T-helper 2 cell treated with Interferon-gamma antibody and Interleukin-4, amounts not matched to agents 100 ng/mL and 5 ng/mL, for 36 hours (primary cell): ENCODE results near the gene GSN. TPM values are rescaled to one million over a fixed set of nuclear protein-coding genes. Genes with fewer than 3 reads are reported as not detected.

Source experiments
- intact Hi-C: fragments of 100-400 bp; cut with micrococcal nuclease; formaldehyde crosslinking; loops from one replicate; pipeline ENCODE4 v1.15.1; 2023
- total RNA-seq: library from RNA; stranded (reverse); gene quantifications from 2 replicates; pipeline ENCODE4 v1.2.3, GENCODE V29; 2022

GSN gene
- total RNA-seq, 1 donor from 2014 or later: 2.7 TPM

DNA sequence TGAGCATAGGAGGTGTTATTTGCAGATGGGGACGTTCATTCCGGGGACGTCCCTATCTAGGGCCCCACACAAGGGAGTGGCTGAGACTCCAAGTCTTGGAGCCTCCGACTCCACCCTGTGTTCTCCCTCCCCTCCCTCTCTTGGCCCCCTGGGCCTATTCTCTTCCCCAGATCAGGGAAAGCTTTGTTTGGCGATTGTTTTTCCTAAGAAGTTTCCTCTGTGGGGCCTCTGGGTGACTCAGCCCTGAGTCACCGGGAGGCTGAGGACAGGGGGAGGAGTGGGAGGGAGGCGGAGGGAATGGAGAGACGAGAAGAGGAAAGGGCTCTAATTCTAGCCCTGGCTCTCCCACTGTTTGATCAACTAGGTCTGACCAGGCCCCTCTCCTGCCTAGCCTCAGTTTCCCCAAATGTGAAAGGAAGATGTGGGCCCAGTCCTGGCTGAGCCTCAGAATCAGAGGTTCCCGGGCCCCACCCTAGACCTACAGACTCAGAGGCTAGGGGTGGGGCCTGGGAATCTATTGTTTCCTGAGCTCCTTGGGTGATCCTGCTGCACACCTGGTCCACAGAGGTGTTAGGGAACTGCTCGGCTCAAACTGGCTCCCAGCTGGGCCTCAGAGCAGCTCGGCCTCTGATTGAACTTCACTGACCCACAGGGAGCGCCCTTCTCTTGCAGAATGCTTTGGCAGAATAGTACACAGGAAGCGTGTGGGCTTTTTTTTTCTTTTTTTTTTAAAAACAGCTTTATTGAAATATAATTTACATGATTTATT lies 19.2 kb downstream of the GSN start:
- intact Hi-C loops: no loop called here

DNA sequence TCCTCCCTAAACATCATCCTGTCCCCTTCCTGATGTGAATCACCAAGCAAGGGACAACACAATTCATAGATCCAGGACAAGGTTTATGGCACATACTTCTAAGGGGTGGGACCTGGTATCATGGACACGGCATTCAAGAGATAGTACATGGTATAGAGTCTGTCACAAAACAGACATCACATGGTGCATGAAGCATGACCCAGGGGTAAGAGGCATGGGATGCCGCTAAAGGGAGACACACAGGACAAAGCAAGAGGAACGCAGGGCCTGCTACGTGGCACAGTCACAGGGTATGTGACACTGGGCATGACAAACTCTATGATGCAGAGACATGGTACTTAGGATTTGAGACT lies 20.7 kb downstream of the GSN start:
- intact Hi-C loops: no loop called here

DNA sequence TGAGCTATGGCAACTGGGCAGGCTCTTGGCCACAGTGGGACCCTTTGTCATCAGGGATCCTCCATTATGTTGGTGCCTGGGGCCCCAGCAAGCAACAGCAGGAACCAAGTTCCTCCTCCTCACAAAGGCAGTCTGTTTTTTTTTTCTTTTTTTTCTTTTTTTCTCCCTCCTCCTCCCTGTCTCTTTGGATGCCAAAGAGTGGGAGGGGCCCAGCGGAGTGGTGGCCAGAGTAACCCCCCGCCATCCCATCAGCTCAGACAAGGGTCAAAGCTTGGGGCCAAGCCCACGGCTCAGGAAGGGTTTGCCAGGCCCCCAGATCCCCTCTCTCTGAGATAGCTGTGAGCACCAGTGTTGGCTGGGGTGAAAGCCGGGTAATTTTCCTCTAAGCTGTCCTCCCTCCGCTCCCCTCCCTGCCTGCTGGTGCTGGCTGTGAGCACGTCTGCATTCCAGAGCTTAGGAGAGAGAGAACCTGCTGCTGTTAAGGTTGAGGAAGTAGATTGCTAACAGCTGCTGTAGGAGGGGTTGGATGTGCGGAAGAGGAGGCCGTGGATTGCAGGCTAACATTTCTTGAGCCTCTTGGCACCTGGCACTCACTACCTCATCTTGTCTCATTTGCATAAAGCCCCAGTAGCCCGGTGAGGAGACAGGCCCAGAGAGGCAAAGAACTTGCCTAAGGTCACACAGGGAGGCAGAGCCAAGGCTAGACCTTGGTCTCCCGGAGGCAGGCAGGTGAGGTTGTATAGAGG lies 21.2 kb downstream of the GSN start:
- intact Hi-C loops: no loop called here

DNA sequence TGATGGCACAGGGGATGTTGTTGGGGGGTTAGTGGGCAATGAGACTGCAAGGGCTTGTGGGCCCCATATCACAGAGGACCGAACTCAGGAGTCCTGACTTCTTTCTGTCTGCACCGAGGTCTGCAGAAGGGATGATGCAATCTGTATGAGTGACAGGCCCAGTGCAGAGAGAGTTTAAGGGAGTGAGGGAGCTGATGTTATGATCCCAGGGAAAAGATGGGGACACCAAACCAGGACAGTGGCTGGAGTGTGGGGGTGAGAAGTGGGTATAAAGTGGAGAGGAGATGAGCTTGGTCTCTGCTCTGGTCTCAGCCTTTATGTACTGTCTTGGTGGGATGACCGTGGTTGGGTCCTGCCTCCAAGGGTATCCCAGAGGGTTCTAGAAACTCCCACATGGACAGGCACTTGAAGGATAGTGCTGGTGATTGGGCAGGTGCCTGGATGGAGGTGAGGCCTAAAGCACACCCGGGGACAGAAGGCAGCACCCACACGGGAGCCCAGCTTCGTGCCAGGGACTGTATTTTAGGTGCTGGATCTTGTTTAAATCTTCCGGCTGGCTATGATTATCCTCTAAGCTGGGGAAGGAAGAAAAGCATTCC lies 21.9 kb downstream of the GSN start:
- intact Hi-C loops: loop anchor here (10.0 kb wide), 1 partner anchor 75 kb away; no protein-coding TSS in a partner anchor

DNA sequence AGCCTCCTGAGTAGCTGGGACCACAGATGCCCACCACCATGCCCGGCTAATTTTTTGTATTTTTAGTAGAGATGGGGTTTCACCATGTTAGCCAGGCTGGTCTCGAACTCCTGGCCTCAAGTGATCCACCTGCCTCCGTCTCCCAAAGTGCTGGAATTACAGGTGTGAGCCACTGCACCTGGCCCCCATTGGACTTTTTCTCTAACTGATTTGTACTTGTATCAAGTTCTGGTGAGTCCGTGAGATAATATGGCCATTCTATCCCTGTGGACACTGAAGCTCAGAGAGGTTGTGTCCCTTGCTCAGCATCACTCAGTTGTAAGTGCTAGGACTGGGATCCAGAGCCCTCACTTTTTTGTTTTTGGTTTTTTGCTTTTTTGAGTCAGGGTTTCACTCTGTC lies 23.6 kb downstream of the GSN start:
- intact Hi-C loops: loop anchor here (10.0 kb wide), 1 partner anchor 77 kb away; no protein-coding TSS in a partner anchor

DNA sequence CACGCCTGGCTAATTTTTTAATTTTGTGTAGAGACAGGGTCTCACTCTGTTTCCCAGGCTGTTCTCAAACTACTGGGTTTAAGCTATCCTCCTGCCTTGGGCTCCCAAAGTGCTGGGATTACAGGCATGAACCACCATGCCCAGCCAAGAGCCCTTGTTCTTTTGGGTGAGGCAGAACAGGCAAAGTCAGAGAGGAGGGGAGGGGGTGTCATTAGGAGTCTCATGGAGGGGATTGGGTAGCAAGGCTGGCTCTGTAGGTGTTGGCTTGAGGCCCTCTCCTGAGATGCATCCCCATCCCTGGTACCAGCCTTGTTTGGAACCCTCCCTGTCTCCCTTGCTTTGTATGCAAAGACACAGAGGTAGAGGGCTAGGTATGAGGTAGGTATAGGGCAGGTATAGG lies 24.1 kb downstream of the GSN start:
- intact Hi-C loops: loop anchor here (10.0 kb wide), 1 partner anchor 77 kb away; no protein-coding TSS in a partner anchor

DNA sequence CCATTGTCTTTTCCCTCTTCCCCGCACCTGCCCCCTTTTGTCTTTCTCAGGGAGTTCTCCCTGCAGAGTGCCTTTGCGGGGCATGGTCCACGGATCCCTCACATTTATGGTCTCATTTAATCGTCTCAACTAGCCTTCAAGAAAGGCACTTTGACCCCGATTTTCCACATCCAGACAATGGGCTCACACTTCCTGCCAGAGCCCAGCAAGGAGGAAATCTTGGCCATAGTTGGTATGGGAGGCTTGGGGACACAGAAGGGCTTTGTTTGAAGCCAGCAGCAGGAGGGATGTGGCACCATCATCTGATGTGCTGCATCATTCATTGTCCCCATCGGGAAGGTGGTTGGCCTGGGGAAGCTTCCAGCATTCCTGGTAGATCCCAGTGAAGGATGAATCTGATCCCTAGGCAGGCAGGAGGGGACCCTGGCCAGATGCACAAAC lies 24.9 kb downstream of the GSN start:
- intact Hi-C loops: loop anchor here (10.0 kb wide), 1 partner anchor 78 kb away; no protein-coding TSS in a partner anchor

DNA sequence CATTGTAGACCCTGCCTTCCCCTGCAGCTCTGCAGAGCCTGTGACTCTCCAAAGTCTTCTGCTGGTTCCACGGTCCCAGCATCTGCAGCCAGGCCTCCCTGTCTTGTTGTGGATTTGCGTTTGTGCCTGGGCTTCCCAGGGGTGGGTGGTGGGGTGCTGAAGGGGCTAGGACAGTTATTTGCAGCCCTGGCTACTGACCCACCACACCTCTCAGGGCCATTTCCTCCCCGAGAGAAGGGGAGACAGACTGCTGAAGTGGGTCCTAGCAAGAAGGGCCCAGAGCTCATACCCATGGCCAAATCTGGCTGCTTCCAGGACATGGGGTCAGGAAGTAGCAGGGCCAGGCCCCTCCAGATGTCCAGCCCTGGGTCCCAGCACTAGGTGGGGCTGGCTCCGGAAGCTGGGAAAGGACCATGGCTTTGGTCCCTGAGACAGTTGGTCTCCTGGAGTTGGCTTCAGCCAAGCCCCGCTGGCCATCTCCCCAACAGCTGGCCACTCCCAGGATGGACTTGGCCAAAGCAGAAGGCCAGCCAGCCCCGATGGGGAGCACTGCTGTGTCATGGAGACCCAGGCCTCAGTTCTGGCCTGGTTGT lies 26.3 kb downstream of the GSN start:
- intact Hi-C loops: loop anchor here (10.0 kb wide), 1 partner anchor 79 kb away; no protein-coding TSS in a partner anchor

DNA sequence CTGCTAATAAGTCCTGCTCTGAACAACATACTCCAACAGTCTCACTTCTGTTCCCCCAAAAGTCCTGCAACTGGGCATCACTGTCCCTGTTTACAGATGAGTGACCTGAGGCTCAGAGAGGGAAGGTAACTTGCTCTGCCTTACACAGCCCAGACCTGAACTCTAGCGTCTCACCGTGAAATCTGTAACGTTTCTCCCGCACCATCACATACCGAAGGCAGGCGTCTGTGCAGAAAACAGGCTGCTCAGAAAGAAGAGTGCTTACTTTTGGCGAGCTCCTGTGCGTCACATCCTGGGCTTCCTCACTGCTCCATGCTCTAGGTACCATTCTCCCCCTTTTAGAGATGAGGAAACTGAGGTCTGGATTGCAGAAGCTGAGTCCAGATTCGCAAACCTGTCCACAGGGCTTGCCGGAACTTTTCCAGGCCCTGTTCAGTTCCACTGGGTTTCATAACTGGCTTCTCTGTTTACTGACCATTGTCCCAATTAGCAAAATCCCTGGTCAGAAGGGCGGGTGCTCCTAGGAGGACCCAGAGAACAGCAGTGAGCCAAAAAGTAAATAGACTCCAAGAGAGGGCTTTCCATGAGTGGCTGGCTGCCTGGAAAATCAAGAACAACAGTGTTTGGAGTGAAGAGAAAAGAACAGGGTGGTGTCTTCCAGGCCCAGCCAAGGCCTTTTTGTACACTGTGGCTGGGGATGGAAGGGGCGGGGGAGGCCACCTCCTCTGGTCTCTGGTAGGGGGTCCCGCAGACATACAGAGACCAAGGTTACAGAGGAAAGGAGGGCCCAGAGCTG lies 27.1 kb downstream of the GSN start:
- intact Hi-C loops: loop anchor here (10.0 kb wide), 1 partner anchor 80 kb away; no protein-coding TSS in a partner anchor

DNA sequence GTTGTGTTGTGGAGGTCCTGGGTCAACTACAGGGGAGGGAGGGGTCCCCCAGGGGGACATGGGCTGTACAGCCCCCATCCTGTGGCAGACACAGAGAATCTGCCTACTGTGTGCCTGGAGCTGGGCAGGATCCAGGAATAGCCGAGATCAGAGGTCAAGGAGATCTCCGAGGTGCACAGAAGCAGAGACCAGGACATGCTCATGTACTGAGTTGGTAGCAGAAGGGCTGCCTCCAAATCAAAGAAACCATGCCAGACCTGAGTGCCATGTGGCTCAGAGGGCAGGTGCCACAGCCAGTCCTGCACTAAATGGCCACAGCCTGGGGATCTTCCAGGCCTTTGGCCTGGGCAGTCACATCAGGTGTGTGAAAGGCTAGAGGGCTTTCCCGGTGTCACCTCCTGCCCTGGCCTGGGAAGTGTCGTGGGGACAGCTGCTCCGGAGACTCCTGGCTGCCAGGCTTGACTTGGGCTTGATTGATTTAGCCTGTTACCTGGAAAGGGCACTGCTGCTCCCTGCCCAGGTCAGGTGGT lies 27.8 kb downstream of the GSN start:
- intact Hi-C loops: loop anchor here (10.0 kb wide), 1 partner anchor 81 kb away; no protein-coding TSS in a partner anchor

DNA sequence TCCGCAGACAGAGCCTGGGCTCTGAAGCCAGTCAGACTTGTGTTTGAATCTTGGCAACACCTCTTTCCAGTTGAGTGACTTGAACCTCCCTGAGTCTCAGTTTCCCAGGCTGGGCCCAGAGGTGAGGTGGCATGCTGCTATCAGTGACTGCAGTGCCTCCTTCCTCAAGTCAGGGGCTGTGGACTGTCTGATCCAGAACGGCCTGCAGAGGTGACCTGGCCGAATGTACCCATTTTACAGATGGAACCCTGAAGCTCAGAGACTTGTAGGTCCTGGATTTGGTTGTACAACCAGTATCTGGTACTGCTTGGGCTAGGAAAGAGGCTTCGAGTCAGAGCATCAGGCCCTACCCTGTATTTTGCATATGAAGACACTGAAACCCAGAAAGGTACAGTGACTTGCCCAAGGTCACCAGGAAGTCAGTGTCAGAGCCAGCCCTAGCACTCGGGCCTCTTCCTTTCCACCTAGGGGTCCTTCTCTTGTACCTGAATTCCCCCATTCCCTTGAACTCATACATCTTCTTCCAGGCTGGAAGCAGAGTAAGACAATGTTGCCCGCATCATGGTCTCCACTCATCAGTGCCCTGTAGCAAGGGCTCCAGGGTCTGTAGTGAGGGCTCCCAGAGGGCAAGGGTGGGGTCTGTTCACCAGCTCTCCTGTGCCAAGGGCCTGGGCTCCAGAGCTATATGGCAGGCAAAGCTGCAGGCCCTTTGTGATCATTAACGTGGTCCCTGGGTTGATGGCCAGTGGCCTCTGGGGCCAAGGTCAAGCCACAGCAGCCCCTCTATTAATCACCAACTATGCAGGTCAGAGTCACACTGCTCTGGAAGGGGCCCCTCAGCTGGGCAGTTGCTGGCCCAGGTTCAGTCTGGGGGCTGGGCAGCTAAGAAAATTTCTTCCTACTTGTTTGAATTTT lies 28.5 kb downstream of the GSN start:
- intact Hi-C loops: loop anchor here (10.0 kb wide), 1 partner anchor 82 kb away; no protein-coding TSS in a partner anchor

DNA sequence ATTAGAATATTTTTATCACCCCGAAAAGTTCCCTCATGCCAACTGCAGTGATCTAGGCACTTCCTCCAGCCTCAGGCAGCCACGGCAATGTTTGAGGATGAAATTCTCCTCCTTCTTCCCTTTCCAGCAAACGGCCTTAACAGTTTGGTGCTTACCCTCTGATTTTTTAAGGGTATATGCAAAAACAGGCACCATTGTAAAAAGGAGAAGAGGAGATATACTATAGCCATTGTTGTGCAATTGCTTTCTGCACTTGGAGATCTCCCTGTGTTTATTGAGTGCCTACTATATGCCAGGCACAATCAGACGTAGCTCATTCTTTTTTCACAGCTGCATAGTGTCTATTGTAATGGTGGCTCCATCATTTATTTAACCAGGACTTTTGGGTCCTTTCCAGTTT lies 29.4 kb downstream of the GSN start:
- intact Hi-C loops: loop anchor here (10.0 kb wide), 1 partner anchor 83 kb away; no protein-coding TSS in a partner anchor

DNA sequence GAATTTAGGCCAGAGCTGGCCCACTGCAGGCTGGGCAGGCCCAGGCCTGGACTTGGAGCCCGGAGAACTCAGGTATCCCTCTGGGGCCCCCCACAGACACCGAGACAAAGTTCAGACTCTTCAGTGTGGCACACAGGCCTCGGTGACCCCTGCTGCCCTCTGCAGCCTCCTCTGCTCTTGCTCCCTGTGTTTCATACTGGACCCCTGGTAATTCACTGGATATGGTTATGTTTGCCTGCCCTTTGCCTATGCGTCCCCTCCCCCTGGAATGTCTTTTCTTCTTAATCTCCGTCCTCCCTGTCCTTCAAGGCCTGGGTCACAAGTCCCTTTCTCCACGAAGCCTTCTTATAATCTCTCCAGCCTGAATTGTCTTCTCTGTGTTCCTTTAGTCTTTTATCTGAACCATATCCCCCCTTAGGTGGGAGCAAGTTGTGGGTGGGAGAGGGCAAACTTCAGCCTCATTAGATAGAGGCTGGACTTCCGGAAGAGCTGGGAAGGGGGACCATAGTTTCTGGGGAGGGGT lies 30.1 kb downstream of the GSN start:
- intact Hi-C loops: loop anchor here (10.0 kb wide), 1 partner anchor 83 kb away; no protein-coding TSS in a partner anchor

DNA sequence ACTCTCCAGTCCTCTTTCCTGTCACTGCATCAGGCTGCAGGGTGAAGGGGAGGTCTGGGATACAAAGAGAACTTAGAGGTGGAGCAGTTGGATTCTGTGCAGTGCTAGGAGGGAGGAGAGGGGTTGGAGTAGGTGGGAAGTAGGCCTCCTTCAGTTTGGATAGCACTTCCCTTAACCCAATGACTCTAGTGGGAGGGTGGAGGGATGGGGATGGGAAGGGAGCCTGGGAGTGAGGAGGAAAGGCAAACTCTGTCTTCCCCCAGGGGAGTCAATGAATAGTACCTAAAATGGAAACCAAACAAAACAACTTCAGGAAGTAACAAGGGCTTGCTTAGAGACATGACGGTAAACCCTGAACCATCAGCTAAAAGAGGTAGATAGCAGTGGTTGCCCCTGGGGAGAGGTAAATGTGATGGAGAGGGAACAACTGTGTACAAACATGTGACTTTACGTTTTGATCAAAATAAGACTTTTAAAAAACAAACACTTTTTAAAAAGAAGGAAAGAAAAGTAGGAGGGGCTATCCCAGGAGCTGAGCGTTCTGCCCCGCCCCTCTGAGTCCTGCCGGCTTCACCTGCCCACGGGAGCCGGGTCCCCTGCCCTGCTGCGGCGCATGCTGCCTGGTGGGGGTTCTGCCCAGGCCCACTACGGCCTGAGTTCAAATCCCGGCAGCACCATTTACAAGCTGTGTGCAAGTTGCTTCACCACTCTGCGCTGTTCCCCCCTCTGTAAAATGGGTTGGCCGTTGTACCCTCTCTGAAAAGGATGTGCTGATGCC lies 30.9 kb downstream of the GSN start:
- intact Hi-C loops: loop anchor here (10.0 kb wide), 1 partner anchor 84 kb away; no protein-coding TSS in a partner anchor

DNA sequence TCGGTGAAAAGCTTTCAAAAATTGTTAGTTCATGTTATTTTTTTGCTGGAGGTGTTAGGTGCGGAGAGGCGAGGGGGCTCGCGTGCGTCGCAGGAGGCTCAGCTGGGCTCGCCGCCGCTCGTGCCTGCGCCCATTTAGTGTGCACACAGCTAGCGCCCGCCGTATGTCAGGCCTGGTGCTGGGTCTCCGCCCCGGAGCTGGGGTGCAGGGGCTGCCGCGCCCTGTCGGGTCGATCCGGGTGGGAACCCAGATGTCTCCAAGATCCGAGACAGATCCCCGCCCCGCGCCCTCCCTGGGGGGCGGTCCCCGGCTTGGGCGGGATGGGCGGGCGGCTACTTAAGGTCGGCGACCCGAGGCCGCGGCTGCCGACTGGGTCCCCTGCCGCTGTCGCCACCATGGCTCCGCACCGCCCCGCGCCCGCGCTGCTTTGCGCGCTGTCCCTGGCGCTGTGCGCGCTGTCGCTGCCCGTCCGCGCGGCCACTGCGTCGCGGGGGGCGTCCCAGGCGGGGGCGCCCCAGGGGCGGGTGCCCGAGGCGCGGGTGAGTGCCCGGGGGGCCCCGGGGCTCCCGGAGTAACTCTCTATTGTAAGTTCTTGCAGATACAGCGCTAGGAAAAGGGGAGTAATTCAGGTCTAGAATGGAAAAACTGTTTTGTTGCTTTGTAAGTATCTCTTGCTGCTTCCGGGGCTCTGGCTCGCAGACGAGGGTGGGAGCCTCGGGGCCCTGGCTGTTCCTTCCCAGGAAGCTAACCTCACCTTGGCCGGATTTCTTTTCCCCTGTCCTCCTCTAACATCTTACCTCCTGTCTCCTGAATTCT lies 31.7 kb downstream of the GSN start:
- intact Hi-C loops: loop anchor here (10.0 kb wide), 1 partner anchor 85 kb away; no protein-coding TSS in a partner anchor

DNA sequence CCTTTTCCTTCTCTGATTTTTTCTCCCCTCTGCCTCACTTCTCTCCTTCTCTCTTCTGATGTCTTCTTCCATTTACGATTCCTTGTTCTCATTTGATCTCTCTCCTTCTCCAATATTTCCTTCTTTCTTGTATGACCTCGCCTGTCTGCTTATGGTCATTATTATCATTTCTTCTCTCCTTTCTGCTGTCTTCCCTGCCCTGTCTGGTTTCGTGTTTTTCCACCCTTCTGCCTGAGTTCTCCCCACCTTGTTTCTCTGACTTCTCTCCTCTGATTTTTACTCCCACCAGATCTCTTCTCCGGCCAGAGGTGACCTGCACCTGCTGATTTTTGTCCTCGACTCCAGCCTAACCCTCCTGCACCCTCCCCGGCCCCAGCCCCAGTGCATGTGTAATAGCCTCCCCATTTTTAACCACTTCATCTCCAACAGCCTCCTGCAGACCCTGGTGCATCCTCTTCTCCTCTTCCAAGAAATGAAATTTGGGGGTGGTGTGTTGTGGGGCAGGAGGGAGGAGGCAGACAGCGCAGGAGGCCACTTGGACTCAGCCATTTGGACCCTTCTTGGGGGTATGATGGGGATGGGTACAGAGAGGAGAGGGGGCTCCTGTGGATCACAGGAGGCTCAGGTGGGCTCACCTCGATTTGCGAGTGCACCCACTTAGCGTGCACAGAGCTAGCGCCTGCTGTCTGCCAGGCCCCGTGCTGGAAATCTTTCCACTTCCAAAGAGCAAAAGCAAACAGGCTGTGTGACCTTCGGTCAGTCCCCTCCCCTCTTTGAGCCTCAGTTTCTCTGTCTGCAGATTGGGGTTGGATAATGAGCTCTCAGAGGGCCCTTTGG lies 32.5 kb downstream of the GSN start:
- intact Hi-C loops: no loop called here
